Right renal cortex interstitium (tissue), 3 donors: Measurements from ENCODE around the gene CD300LD. TPM values are rescaled to one million over a fixed set of nuclear protein-coding genes. Genes with fewer than 3 reads are reported as not detected.

Experiments
- DNase-seq, 3 donors: peaks; one replicate each; pipeline ENCODE4 v3.0.0-alpha.2; 2013; ENCODE audit warnings: low read depth in 3 of 3, low spot score in 2 of 3
- polyA plus RNA-seq, 3 donors: library from polyadenylated mRNA; unstranded; fragments of 120-200 nt; gene quantifications; one replicate each; pipeline ENCODE4 v1.2.1, GENCODE V29; 2013; ENCODE audit not compliant: insufficient read length in 3 of 3

Gene CD300LD
- polyA plus RNA-seq, 3 donors, result not detected

DNA sequence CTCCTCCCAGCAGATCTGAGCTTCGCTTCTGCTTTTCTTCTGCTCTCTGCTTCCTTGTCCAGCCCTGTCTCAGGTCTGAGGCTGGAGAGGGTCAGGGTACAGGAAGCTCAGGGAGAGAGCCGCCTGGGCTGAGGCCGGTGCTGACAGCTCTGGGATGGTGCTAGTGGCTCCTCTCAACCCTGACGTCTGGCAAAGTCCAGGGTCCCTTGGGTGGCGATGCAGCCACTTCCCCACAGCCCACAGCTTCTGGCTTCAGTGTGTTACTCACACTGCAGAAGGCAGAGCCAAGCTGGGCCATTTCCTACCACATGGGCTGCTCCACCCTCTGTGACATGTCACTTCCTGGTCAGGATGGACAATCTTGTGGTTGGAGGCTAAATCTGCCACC lies 46.2 kb downstream of the CD300LD start, which contains the start of gene CD300C:
Gene CD300C, minus strand, starts transcription at position 273 of the 388 bp plus-strand sequence. CDS start 333 bp downstream, outside the sequence.
- DNase-seq, result no peak

GRCh38 chr17:74544991-74545842 lies 46.9 kb downstream of the CD300LD start:
- no peak for DNase-seq

GRCh38 chr17:74543891-74544760 lies 48.0 kb downstream of the CD300LD start:
- no peak for DNase-seq

DNA sequence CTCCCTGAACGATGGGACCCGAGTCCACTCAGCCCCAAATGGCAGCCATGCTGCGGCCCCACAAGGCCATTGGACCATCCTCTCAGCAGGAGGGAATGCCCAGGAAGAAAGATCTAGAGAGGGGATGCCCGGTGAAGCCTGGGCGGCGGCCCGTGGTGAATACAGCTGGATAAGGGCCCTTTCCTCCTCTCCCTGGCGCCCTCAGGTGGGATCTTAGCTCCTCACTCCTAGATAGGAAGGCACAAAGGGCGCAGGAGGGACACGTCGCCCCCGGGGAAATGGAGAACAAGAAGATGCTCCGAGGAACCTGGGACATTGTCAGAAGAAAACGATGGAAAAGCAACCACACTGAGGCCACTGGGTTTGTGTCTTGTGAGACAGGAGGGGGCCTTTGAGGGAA lies 48.7 kb downstream of the CD300LD start:
- DNase-seq, result no peak

DNA sequence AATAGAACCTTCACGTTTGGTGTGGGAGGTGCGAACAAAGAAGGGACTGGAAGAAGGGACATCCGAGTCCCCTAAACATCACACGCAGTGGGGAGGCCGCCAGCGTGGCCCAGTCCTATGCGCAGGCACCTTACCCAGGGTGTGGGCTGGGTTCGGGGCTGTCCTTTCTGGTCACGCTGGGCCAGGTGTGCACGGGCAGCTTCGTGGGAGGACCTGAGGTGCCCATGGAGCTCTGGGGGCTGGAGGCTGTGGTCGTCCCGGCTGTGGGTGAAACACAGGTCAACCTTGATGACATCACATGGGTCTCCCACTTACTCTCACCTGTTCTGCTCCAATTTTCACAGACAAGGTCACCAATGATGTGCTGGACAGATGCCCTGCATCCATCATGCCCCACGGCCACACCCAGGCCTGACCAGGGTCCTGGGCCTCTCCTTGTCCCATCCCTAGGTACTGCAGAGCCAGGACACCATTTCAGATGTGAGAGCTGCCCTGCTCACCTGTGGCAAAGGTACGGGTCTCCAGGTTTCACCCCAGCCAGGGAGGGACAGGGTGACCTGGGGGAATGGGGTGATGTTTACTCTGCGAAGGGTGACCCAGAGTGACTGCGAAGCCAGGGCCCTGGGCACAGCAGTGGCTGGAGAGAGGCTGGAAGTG lies 49.2 kb downstream of the CD300LD start:
- no peak for DNase-seq

DNA sequence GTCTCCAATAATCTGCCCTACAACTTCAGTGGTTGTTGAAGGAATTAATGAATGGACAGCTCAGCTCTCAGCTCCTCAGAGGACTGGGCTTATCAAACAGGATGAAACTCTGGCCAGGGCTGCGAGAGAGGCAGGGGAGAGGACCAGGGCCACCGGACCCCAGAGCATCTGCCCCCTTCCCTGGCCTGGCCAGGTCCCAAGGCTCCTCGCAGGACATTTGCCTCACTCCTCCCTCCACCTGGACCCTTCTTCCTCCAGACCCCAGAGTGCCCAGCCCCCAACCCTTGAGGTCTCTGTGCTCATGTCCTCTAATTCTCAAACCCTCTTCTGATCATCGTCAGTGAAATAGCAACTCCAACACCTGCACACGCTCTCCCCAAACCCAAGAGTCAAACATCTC lies 49.9 kb downstream of the CD300LD start:
- no peak for DNase-seq

DNA sequence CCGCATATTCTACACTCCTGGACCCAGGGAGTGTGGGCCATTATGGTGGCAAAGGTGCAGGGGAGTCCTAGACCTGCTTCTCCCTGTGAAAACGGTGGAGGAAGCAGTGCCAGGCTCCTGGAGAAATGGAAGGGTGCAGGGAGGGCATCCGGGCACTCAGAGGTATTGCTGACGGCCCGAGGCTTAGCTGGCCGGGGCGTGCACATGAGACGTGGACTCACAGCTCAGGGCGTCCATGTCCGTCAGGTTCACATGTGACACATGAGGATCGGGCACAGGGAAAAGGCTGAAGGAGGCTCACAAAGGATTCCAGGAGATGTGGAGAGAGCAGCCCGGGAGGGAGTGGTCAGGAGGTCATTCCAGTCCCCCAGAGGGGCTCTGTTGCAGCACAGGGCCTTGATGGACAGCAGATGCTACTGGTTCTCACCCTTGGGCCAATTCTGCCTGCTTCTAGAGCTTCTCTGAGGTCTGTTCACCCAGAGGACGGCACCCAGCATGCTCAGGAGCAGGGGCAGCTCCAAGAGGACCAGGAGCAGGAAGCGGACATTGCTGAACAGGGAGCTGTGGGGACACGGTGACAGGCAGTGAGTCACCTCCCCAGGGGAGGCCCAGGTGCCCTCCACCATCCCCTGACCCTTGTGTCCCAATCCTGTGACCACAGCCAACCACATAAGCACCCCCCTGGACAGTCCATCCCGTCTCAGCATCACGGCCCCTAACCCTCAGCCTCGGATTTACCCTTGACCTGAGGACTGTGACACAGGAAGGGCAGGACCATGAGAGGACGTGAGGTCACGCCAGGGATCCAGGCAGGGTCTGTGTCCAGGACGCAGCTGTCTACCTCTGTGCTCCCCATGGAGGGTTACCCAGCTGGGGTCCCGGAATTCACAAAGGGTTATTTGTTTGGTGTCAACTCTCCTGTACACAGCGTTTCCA lies 50.6 kb downstream of the CD300LD start:
- DNase-seq, result no peak

GRCh38 chr17:74539281-74539820 lies 52.7 kb downstream of the CD300LD start:
- no peak for DNase-seq

DNA sequence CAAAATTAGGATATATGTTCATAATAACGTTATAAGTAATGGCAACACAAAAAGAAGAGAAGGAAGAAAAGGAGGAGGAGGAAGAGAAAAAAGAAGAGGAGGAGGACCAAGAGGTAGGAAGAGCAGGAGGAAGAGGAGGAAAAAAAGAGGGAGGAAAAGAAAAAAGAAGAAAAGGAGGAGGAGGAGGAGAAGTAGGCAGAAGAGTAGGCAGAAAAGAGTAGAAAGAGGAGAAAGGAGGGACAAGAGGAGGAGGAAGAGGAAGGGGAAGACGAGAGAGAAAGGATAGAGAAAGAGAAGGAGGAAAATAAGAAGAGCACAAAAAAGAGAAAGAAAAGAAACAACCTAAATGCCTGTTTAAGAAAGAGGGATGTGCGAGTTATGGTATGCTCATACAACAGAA lies 55.2 kb downstream of the CD300LD start:
- no peak for DNase-seq

- DNase-seq, result no peak
These were observed 60.0 kb downstream of the CD300LD start for GRCh38 chr17:74532115-74532514.

DNA sequence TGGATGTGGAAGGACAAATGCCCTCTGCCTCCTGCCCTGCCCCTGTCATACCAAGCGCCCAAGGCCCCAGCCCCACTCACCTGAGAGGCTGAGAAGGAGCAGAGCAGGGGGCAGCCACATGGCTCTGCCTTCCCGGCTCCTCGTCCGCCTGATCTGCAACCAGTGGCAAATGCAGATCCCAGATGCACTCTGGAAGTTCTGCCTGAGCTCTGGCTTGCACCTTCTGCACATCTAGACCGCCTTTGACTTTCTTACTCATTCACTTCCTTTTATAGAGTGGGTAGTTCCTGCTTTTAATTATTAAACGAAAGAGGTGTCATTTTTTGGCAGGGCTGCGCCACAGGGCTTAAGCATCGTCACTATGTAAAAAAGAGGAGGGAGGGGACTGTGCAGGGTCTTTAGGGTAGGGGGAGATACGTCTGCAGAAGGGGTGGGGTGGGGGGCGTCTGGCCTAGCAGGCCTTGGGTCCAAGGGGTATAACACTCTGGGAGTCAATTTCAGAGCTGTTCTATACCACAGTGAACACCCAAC lies 60.8 kb downstream of the CD300LD start, which contains the start of gene CD300LB:
Gene CD300LB, minus strand, starts transcription at position 245 of the 531 bp plus-strand sequence. Its CDS starts 125 bp downstream, at position 120.
- DNase-seq, result no peak

DNA sequence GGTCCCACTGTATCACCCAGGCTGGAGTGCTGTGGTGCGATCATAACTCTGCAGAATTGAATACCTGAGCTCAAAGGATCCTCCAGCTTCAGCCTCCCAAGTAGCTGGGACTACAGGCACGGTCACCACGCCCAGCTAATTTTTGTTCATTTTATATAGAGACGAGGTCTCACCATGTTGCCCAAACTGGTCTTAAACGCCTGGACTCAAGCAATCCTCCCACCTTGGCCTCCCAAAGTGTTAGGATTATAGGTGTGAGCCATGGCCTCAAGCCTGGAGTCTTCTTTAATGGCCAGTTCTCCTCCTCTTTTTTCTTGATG lies 61.3 kb downstream of the CD300LD start:
- no peak for DNase-seq

Other genes with a start within 250 kb of the CD300LD start
- gene BTBD17, start 230.4 kb downstream of the CD300LD start, polyA plus RNA-seq, result under 1 TPM; 0.11 to 0.21 (median 0.17) TPM
- gene GPR142, start 224.8 kb downstream of the CD300LD start, polyA plus RNA-seq, result under 1 TPM in 1 of 3 donors, not detected in 2; 0.18 TPM
- 100 to 1,000 TPM in 2 of 3 donors, 10 to 100 TPM in 1; 92.3 to 121 (median 112) TPM for gene GPRC5C, start 160.2 kb downstream of the CD300LD start, polyA plus RNA-seq
- 1 to 10 TPM in 2 of 3 donors, under 1 TPM in 1; 0.87 to 1.3 (median 1.1) TPM for gene CD300A, start 125.6 kb downstream of the CD300LD start, polyA plus RNA-seq
- gene CD300LB, start 60.8 kb downstream of the CD300LD start, polyA plus RNA-seq, result under 1 TPM; 0.11 to 0.25 (median 0.23) TPM
- under 1 TPM; 0.35 to 0.71 (median 0.40) TPM for gene CD300C, start 46.2 kb downstream of the CD300LD start, polyA plus RNA-seq
- gene CD300H, start 24.8 kb downstream of the CD300LD start, polyA plus RNA-seq, result under 1 TPM in 1 of 3 donors, not detected in 2; 0.57 TPM
- under 1 TPM; 0.10 to 0.29 (median 0.11) TPM for gene CD300E, start 31.5 kb upstream of the CD300LD start, polyA plus RNA-seq
- gene CD300LF, start 120.6 kb upstream of the CD300LD start, polyA plus RNA-seq, result under 1 TPM; 0.32 to 0.57 (median 0.37) TPM
- 1 to 10 TPM; 4.8 to 5.7 (median 5.6) TPM for gene RAB37, start 145.0 kb upstream of the CD300LD start, polyA plus RNA-seq
- 100 to 1,000 TPM; 148 to 190 (median 161) TPM for gene NHERF1, start 156.3 kb upstream of the CD300LD start, polyA plus RNA-seq
- 10 to 100 TPM; 39.3 to 41.1 (median 39.9) TPM for gene NAT9, start 184.1 kb upstream of the CD300LD start, polyA plus RNA-seq